Ovary (tissue), 9 donors: ENCODE data around the gene TMEM94. TPM values are rescaled to one million over a fixed set of nuclear protein-coding genes. Genes with fewer than 3 reads are reported as not detected.

Experiments used
- DNase-seq, 5 donors: peaks; one replicate each; pipeline ENCODE4 v3.0.0-alpha.2; 2019 to 2020
- H3K27ac ChIP-seq, 2 donors: fragments of 200-600 bp; one replicate each; pipeline versions ENCODE4 v1.5.1 to v1.8.0; 2019 to 2022
- H3K27me3 ChIP-seq: fragments of 200-600 bp; one replicate; pipeline ENCODE4 v1.8.0; 2022
- H3K36me3 ChIP-seq: fragments of 200-600 bp; sonication (generic); one replicate; pipeline ENCODE4 v1.5.1; 2019
- H3K4me1 ChIP-seq: one replicate; pipeline ENCODE4 v1.8.1; 2013; ENCODE audit warnings: mild to moderate bottlenecking, moderate library complexity; ENCODE audit not compliant: insufficient read depth
- H3K4me3 ChIP-seq: fragments of 200-600 bp; sonication (generic); one replicate; pipeline ENCODE4 v1.5.1; 2017
- H3K9me3 ChIP-seq, 2 donors: fragments of 200-600 bp in 1 of 2; sonication (generic) in 1 of 2; one replicate each; pipeline versions ENCODE4 v1.5.1 to v1.8.1; 2013 to 2019; ENCODE audit warnings: mild to moderate bottlenecking in 1 of 2, moderate library complexity in 1 of 2
- EP300 ChIP-seq: sonication (generic); formaldehyde crosslinking; IDR thresholded peaks from one replicate; pipeline ENCODE4 v1.6.1; 2017; ENCODE audit warnings: antibody characterized with exemption
- POLR2A ChIP-seq: fragments of 450-650 bp; IDR thresholded peaks from one replicate; pipeline ENCODE4 v1.6.1; 2017; ENCODE audit warnings: antibody characterized with exemption, mild to moderate bottlenecking, moderate library complexity
- WGBS, 3 donors: extraction: QIAGEN DNeasy Blood & Tissue Kit in 1 of 3; methylation state at CpG; one replicate each; pipeline versions ENCODE4 v1.1.5 to v1.1.7; 2013 to 2017; 5-methylcytosine and 5-hydroxymethylcytosine counted together
- intact Hi-C, 4 donors: fragments of 100-400 bp; cut with DNase I; formaldehyde crosslinking; loops; one replicate each; pipeline versions ENCODE4 v1.11.0 to v1.15.1; 2022 to 2023
- polyA plus RNA-seq, 2 donors: library from polyadenylated mRNA; stranded (reverse); fragments of 200-250 nt in 1 of 2; fragments of 350-450 nt in 1 of 2; fragmentation: Illumina TruSeq in 1 of 2; extraction: RNeasy Lipid Tissue Mini Kit (QIAGEN cat#74804) in 1 of 2; gene quantifications; one replicate each; pipeline ENCODE4 v1.2.3, GENCODE V29; 2013 to 2014
- total RNA-seq, 7 donors: library from RNA; depleted of rRNA in 2 of 7; stranded (reverse); fragments of >200 nt in 2 of 7; fragmentation: NEBNext Ultra II Directional in 3 of 7; extraction: Animal tissue kit (Norgen Biotek cat#: 25700) in 3 of 7; gene quantifications; one replicate each; pipeline versions ENCODE4 v1.1.0 to v1.2.4, GENCODE V29; 2016 to 2023
- TF ChIP-seq, protein P1 (sequence below), 3 donors: fragments of 450-650 bp in 2 of 3; fragments of 200-600 bp in 1 of 3; IDR thresholded peaks; one replicate each; pipeline versions ENCODE4 v1.5.1 to v1.8.0; 2016 to 2022; ENCODE audit warnings: antibody characterized with exemption in 3 of 3, mild to moderate bottlenecking in 1 of 3
- donor health status: DM: no; HTN: no; CAD: no; lungs with moderate emphysema.
- donor health status: DM: no; HTN: no; CAD: no.
- donor health status: Bipolar disorder and iron deficiency.
- donor health status: DM: yes; HTN: yes; CAD: no.
- donor health status: DM: no; HTN: no; CAD: no.
- donor health status: DM: yes; HTN: yes; CAD: no.

TMEM94 gene
- total and polyA plus RNA-seq, 9 donors = 29.2 to 87.1 (median 73.3) TPM

DNA sequence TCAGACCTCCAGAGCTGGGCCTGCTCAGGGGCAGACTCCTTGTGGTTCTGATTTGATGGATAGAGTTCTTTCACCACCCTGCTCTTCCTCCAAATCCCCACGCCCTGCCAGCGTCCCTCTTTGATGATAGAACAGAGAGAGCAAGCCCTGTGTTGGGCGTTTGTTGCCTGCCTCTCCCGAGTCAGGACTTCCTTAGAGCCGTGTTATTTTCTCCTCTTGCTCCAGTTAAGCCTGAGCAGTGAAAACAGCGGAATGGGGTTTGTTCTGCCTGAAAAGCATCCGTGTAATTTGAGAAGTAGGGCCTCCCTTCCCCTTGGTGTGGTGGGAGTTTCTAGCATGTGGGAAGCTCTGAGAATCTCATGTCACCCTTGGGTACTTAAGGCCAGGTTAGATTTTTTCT lies 22.1 kb downstream of the TMEM94 start:
- no peaks in the 10 kb centered on the region for H3K9me3 ChIP-seq
- WGBS, 3 donors = 15 to 34% (median 24%) methylated on average over 7 of the region's 7 CpGs
- peaks cover 22% of the 10 kb centered on the region for H3K4me1 ChIP-seq
- no peak for TF ChIP-seq POLR2A
- no peak for TF ChIP-seq EP300
- TF ChIP-seq, protein P1, sequence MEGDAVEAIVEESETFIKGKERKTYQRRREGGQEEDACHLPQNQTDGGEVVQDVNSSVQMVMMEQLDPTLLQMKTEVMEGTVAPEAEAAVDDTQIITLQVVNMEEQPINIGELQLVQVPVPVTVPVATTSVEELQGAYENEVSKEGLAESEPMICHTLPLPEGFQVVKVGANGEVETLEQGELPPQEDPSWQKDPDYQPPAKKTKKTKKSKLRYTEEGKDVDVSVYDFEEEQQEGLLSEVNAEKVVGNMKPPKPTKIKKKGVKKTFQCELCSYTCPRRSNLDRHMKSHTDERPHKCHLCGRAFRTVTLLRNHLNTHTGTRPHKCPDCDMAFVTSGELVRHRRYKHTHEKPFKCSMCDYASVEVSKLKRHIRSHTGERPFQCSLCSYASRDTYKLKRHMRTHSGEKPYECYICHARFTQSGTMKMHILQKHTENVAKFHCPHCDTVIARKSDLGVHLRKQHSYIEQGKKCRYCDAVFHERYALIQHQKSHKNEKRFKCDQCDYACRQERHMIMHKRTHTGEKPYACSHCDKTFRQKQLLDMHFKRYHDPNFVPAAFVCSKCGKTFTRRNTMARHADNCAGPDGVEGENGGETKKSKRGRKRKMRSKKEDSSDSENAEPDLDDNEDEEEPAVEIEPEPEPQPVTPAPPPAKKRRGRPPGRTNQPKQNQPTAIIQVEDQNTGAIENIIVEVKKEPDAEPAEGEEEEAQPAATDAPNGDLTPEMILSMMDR (IDR thresholded peaks at IDR 0.05) = no peak
- H3K36me3 ChIP-seq = no peaks in the 10 kb centered on the region
- no peak overlapping the region for H3K4me3 ChIP-seq
- intact Hi-C loops = no loop called here
- H3K27ac ChIP-seq = no peak overlapping the region
- peak in 1 of 5 donors; percentile 28 for DNase-seq
- no peaks in the 10 kb centered on the region for H3K27me3 ChIP-seq

DNA sequence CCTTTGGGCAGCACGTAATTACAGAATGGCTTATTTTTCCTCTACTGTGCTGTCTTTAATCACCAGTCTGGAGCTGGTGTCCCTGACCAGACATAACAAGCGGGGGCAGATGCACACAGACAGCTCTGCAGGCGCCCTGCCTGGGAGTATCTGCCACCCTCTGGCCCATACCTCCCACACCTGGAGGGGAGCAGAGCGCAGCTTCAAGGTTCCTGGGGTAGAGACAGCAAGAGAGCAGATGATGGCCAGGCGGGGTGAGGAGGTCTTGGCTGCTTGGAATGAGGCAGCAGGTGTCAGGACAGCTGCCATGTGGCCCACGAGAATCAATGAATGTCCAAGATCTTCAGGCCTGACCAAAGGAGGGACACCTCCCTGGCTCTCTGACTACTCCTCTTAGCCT lies 23.8 kb downstream of the TMEM94 start:
- 74 to 82% (median 75%) methylated on average over 6 of the region's 6 CpGs for WGBS, 3 donors

DNA sequence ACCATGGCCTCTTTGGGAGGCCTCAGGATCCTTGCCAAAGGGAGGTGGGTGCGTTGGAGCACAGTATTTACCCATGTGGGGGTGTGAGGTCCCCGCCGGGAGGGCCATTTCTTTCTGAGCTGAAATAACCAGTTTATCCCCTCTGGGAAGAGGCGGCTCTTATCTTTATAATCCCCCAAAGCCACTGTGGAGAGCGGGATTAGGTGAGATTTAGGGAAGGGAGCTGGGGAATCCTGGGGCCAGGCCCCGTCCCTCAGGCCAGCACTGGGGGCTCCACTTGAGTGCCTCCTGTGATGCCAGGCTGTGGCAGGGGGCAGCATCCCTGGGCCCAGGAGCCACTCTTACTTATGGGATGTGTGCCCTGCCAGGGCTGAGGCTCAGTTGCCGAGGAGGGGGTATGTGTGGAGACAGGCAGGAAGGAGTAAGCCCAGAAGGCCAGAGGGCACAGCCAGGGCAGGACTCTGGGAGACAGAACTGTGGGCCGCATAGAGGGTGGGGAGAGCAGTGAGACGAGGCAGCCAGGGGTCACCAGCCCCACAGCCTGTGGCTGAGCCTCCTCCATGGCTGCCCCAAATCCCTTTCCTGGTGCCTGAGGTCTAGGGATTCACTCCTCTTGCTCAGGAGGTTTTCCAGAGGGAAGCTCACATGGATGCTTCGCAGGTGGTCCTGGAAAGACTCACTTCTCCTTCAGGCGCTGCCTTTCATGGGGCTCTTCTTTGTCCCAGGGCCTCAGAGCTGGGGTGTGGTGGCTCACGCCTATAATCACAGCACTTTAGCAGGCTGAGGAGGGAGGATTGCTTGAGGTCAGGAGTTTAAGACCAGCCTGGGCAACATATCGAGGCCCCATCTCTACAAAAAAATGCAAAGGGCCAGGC lies 25.0 kb downstream of the TMEM94 start:
- no peaks in the 10 kb centered on the region for H3K36me3 ChIP-seq
- DNase-seq = no peak
- WGBS, 3 donors = 79 to 83% (median 81%) methylated on average over 13 of the region's 13 CpGs
- H3K9me3 ChIP-seq = no peaks in the 10 kb centered on the region
- H3K27ac ChIP-seq = no peak overlapping the region
- TF ChIP-seq, protein P1 (IDR thresholded peaks at IDR 0.05) = no peak
- TF ChIP-seq EP300 (no peak), POLR2A (no peak)
- intact Hi-C loops = no loop called here
- H3K27me3 ChIP-seq = no peaks in the 10 kb centered on the region
- H3K4me3 ChIP-seq = no peak overlapping the region
- peaks cover 13% of the 10 kb centered on the region for H3K4me1 ChIP-seq

More for the DNA sequence above, 23.8 kb downstream of the TMEM94 start:
- H3K4me3 ChIP-seq = no peak overlapping the region
- no peak for DNase-seq
- no peaks in the 10 kb centered on the region for H3K27me3 ChIP-seq
- peaks cover 18% of the 10 kb centered on the region for H3K4me1 ChIP-seq
- intact Hi-C loops = no loop called here
- no peak for TF ChIP-seq POLR2A
- TF ChIP-seq, protein P1 (IDR thresholded peaks at IDR 0.05) = no peak
- no peak for TF ChIP-seq EP300
- no peaks in the 10 kb centered on the region for H3K36me3 ChIP-seq
- H3K9me3 ChIP-seq = no peaks in the 10 kb centered on the region
- H3K27ac ChIP-seq = no peak overlapping the region

DNA sequence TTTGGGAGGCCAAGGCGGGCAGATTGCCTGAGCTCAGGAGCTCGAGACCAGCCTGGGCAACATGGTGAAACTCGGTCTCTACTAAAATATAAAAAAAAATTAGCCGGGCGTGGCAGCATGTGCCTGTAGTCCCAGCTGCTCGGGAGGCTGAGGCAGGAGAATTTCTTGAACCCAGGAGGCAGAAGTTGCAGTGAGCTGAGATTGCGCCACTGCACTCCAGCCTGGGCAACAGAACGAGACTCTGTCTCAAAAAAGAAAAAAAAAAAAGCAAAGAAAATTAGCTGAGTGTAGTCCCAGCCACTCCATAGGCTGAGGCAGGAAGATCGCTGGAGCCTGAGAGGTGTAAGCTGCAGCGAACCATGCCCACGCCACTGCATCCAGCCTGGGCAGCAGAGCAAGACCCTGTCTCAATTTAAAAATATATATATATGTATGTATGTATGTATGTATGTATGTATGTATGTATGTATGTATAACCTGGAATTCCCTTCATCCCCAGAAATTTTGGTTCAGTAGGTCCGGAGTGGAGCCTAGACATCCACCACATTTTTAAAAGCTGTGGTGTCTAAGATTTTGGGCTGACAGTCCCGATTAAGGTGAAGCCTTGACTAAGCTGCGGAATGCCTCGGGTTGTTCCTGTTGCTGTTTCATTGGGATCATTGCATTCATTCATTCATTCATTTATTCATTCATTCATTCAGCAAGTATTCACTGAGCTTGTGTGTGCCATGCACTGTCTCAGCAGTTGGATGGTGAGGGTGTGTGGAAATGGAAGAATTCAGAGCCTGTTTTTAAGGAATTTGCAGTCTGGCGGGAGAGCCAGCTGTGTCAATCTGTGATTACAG lies 25.9 kb downstream of the TMEM94 start:
- H3K4me3 ChIP-seq = no peak overlapping the region
- no peak overlapping the region for H3K27ac ChIP-seq
- intact Hi-C loops = no loop called here
- TF ChIP-seq EP300 = no peak
- TF ChIP-seq, protein P1 (IDR thresholded peaks at IDR 0.05) = no peak
- no peak for TF ChIP-seq POLR2A
- H3K36me3 ChIP-seq = no peaks in the 10 kb centered on the region
- peaks cover 8% of the 10 kb centered on the region for H3K4me1 ChIP-seq
- no peaks in the 10 kb centered on the region for H3K9me3 ChIP-seq
- no peaks in the 10 kb centered on the region for H3K27me3 ChIP-seq
- 87 to 89% (median 88%) methylated on average over 16 of the region's 16 CpGs for WGBS, 3 donors
- no peak for DNase-seq
